Small intestine (tissue), 7 donors: Measurements from ENCODE around the gene LRIG2. TPM values are rescaled to one million over a fixed set of nuclear protein-coding genes. Genes with fewer than 3 reads are reported as not detected.
"Not testable (repeated sequence)": the region's sequence is repeated elsewhere in the genome, so short reads cannot be mapped to it uniquely, and the experiment has no call there.

ENCODE experiments used
- DNase-seq, 2 donors: peaks; one replicate each; pipeline versions ENCODE4 v3.0.0 to v3.0.0-alpha.2; 2013
- FAIRE-seq: peaks from 2 replicates; lab custom pipeline; 2012; peaks lifted over from hg19 to GRCh38; lab: Jason Lieb, UNC
- H3K27ac ChIP-seq, 3 donors: one replicate each; pipeline ENCODE4 v1.5.1; 2013; ENCODE audit warnings: low read length in 2 of 3, mild to moderate bottlenecking in 2 of 3, control low read depth in 1 of 3, inconsistent platforms in 1 of 3, low read depth in 1 of 3, moderate library complexity in 1 of 3
- H3K27me3 ChIP-seq, 3 donors: one replicate each; pipeline ENCODE4 v1.6.1; 2013; ENCODE audit warnings: low read length in 3 of 3, inconsistent platforms in 1 of 3; ENCODE audit not compliant: control insufficient read depth in 3 of 3, insufficient read depth in 3 of 3
- H3K36me3 ChIP-seq, 3 donors: one replicate each; pipeline ENCODE4 v1.6.1; 2013; ENCODE audit warnings: low read length in 3 of 3, inconsistent platforms in 1 of 3, low read depth in 1 of 3, mild to moderate bottlenecking in 1 of 3, moderate library complexity in 1 of 3; ENCODE audit not compliant: control insufficient read depth in 3 of 3, insufficient read depth in 2 of 3
- H3K4me1 ChIP-seq, 3 donors: one replicate each; pipeline ENCODE4 v1.6.1; 2013; ENCODE audit warnings: low read length in 2 of 3, inconsistent platforms in 1 of 3, low read depth in 1 of 3, mild to moderate bottlenecking in 1 of 3, moderate library complexity in 1 of 3; ENCODE audit not compliant: control insufficient read depth in 3 of 3, insufficient read depth in 2 of 3
- H3K4me3 ChIP-seq, 3 donors: one replicate each; pipeline ENCODE4 v1.5.1; 2013; ENCODE audit warnings: low read length in 3 of 3, control low read depth in 1 of 3, inconsistent platforms in 1 of 3, low read depth in 1 of 3, mild to moderate bottlenecking in 1 of 3, moderate library complexity in 1 of 3
- H3K9me3 ChIP-seq, 2 donors: one replicate each; pipeline ENCODE4 v1.6.1; 2013; ENCODE audit warnings: low read depth in 1 of 2, low read length in 1 of 2; ENCODE audit not compliant: control insufficient read depth in 2 of 2, insufficient read depth in 1 of 2
- WGBS, 3 donors: extraction: QIAGEN DNeasy Blood & Tissue Kit; methylation state at CpG; one replicate each; pipeline ENCODE4 v1.1.7; 2013; 5-methylcytosine and 5-hydroxymethylcytosine counted together
- polyA plus RNA-seq, 4 donors: library from polyadenylated mRNA; stranded (reverse) in 3 of 4; unstranded in 1 of 4; fragments of 200-250 nt in 3 of 4; fragments of 120-200 nt in 1 of 4; gene quantifications; one replicate each; pipeline versions ENCODE4 v1.2.1 to v1.2.3, GENCODE V29; 2013
- donor health status: healthy with polysubstance abuse.
- donor health status: control.
- donor health status: control.
- donor health status: Bipolar disorder and iron deficiency.
- donor health status: healthy.

The LRIG2 gene
- polyA plus RNA-seq, 4 donors, result 2.4 to 12.3 (median 3.8) TPM

DNA sequence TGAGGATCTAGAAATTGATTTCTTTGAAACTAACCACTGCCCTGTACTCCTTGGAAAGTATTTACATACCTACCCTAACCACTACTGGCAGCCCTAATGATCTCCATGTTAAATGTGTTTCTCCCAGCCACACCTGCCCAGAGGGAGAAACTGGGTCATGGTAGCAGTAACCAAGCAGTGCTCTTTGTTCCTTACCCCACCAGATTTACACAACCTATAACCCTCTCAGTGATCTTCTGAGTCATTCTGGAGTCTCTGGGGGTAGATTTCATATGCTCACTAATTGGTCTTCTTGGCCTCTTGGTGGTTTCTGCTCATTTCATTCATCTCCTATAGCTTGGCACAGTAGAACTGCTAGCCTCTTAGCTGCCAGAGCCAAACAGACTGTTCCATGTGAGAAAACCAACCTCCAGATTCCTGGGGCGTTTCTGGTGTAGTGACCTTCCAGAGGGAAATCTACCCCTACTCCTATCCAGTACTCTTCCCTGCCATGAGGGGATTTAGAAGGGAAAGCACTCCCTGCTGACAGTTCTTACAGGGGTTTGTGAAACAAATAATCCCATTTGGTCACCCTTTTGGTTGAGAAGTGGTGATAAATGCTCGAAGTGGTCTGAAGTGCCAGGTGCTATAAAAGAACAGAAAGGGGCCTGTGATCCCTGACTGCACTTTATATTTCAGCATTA lies 36.2 kb upstream of the LRIG2 start:
- Histone ChIP-seq H3K9me3 (no peaks in the 10 kb centered on the region), H3K4me1 (peaks cover 0 to 12% (median 0%) of the 10 kb centered on the region in 3 donors), H3K27ac (no peak overlapping the region), H3K36me3 (no peaks in the 10 kb centered on the region), H3K4me3 (no peak overlapping the region), H3K27me3 (no peaks in the 10 kb centered on the region)
- DNase-seq, result no peak
- 77 to 83% (median 78%) methylated on average over 2 of the region's 2 CpGs for WGBS, 3 donors
- FAIRE-seq, result no peak

DNA sequence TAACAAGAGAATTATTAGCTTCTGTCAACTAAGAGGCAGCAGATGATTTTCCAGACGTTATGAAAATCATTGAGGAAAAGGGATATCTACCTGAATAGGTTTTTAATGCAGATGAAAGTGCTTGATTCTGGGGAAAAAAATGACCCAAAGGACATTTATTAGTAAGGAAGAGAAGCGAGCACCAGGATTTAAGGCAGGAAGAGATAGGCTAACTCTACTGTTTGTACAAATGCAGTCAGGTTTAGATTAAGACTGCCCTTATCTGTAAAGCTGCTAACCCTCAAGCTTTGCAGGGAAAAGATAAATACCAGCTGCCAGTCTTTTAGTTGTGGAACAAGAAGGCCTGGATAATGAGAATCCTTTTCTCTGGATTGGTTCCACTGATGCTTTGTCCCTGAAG lies 33.0 kb upstream of the LRIG2 start:
- Histone ChIP-seq H3K4me1 (peaks cover 6 to 34% (median 8%) of the 10 kb centered on the region in 3 donors), H3K36me3 (no peaks in the 10 kb centered on the region), H3K4me3 (no peak overlapping the region), H3K9me3 (no peaks in the 10 kb centered on the region), H3K27me3 (no peaks in the 10 kb centered on the region), H3K27ac (no peak overlapping the region)
- 6 to 37% (median 29%) methylated on average over 2 of the region's 2 CpGs for WGBS, 3 donors
- DNase-seq (peak in 1 of 2 donors; percentile 49), FAIRE-seq (no peak)

DNA sequence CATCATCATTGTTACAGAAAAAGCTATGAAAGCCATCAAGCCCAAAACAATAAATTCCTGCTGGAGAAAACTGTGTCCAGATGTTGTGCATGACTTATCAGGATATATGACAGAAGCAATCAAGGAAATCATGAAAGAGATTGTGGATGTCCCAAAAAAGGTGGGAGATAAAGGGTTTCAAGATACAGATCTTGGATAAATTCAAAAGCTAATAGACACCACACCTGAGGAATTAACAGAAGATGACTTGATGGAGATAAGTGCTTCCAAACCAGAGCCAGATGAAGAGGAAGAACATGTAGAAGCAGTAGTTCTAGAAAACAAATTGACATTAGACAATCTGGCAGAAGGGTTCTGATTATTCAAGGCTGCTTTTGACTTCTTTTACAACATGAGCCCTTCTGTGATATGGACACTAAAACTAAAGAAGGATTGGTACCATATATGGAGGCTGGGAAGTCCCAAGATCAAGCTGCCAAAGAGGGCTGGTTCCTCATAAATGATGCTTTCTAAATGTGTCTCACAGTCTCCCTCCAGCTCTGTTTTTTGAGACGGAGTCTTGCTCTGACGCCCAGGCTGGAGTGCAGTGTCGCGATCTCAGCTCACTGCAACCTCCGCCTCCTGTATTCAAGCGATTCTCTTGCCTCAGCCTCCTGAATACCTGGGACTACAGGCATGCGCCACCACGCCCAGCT lies 32.1 kb upstream of the LRIG2 start:
- no peak overlapping the region for H3K27ac ChIP-seq
- no peak for DNase-seq
- no peaks in the 10 kb centered on the region for H3K36me3 ChIP-seq
- FAIRE-seq, result no peak
- peaks cover 6 to 34% (median 8%) of the 10 kb centered on the region in 3 donors for H3K4me1 ChIP-seq
- no peaks in the 10 kb centered on the region for H3K9me3 ChIP-seq
- H3K4me3 ChIP-seq, result no peak overlapping the region
- no peaks in the 10 kb centered on the region for H3K27me3 ChIP-seq
- WGBS, 3 donors, result 81 to 90% (median 82%) methylated on average over 8 of the region's 8 CpGs

GRCh38 chr1:113041569-113042284 lies 31.3 kb upstream of the LRIG2 start:
- no peak for FAIRE-seq
- H3K4me1 ChIP-seq, result peaks cover 6 to 34% (median 8%) of the 10 kb centered on the region in 3 donors
- 27 to 47% (median 43%) methylated on average over 1 of the region's 1 CpG for WGBS, 3 donors
- peak overlapping the region in 1 of 3 donors; percentile 85 for H3K27ac ChIP-seq
- DNase-seq, result no peak
- no peaks in the 10 kb centered on the region for H3K9me3 ChIP-seq
- H3K36me3 ChIP-seq, result no peaks in the 10 kb centered on the region
- no peaks in the 10 kb centered on the region for H3K27me3 ChIP-seq
- no peak overlapping the region for H3K4me3 ChIP-seq

GRCh38 chr1:113042285-113043143 lies 30.5 kb upstream of the LRIG2 start:
- H3K27ac ChIP-seq, result peak overlapping the region in 2 of 3 donors; percentile 52 to 85
- FAIRE-seq (no peak), DNase-seq (peak; percentile 79 to 81)

GRCh38 chr1:113043144-113043488 lies 29.9 kb upstream of the LRIG2 start:
- not testable (repeated sequence) for FAIRE-seq

More at GRCh38 chr1:113042285-113043143, 30.5 kb upstream of the LRIG2 start:
- WGBS, 3 donors, result 18 to 20% (median 19%) methylated on average over 11 of the region's 11 CpGs
- no peak overlapping the region for H3K4me3 ChIP-seq
- H3K9me3 ChIP-seq, result no peaks in the 10 kb centered on the region
- H3K27me3 ChIP-seq, result no peaks in the 10 kb centered on the region
- no peaks in the 10 kb centered on the region for H3K36me3 ChIP-seq
- peaks cover 6 to 37% (median 8%) of the 10 kb centered on the region in 3 donors for H3K4me1 ChIP-seq

GRCh38 chr1:113046569-113046968 lies 26.4 kb upstream of the LRIG2 start:
- H3K36me3 ChIP-seq, result no peaks in the 10 kb centered on the region
- H3K9me3 ChIP-seq, result no peaks in the 10 kb centered on the region
- no peak overlapping the region for H3K4me3 ChIP-seq
- FAIRE-seq, result no peak
- peaks cover 6 to 27% (median 8%) of the 10 kb centered on the region in 3 donors for H3K4me1 ChIP-seq
- H3K27ac ChIP-seq, result no peak overlapping the region
- 63 to 81% (median 65%) methylated on average over 4 of the region's 4 CpGs for WGBS, 3 donors
- H3K27me3 ChIP-seq, result no peaks in the 10 kb centered on the region
- peak in 1 of 2 donors; percentile 44 for DNase-seq

More at GRCh38 chr1:113043144-113043488, 29.9 kb upstream of the LRIG2 start:
- H3K27me3 ChIP-seq, H3K36me3 ChIP-seq, H3K9me3 ChIP-seq, DNase-seq, H3K4me3 ChIP-seq: not testable (repeated sequence)
- Histone ChIP-seq H3K4me1 (peaks cover 6 to 37% (median 8%) of the 10 kb centered on the region in 3 donors), H3K27ac (peak overlapping the region in 2 of 3 donors; percentile 52 to 85)
- 66 to 78% (median 75%) methylated on average over 12 of the region's 12 CpGs for WGBS, 3 donors
